Measurements from ENCODE around the gene SETBP1. TPM values are rescaled to one million over a fixed set of nuclear protein-coding genes. Genes with fewer than 3 reads are reported as not detected.

Gene SETBP1
- total and polyA plus RNA-seq, 2 of the 8 experiments (the other 6 are each of a cell fraction or from before 2014, with no cell fraction given): 2.0 to 6.5 TPM

- TF ChIP-seq CHD7 (IDR thresholded peaks at IDR 0.05; ENCODE audit: insufficient replicate concordance, low read length) (no peak), EGR1 (IDR thresholded peaks at IDR 0.05; ENCODE audit: borderline replicate concordance, low read depth, low read length) (no peak), POLR2AphosphoS5 (IDR thresholded peaks at IDR 0.05; ENCODE audit: low read depth, low read length) (no peak), GABPA (IDR thresholded peaks at IDR 0.05; ENCODE audit: borderline replicate concordance, insufficient read depth, low read length) (no peak), CHD2 (IDR thresholded peaks at IDR 0.05; ENCODE audit: low read length) (no peak), CREB1 (IDR thresholded peaks at IDR 0.05) (no peak), SIX5 (IDR thresholded peaks at IDR 0.05; ENCODE audit: low read depth, low read length) (no peak), BRCA1 (IDR thresholded peaks at IDR 0.05; ENCODE audit: low read depth, low read length) (no peak), TEAD4 (IDR thresholded peaks at IDR 0.05; ENCODE audit: low read depth, low read length) (no peak), RXRA (IDR thresholded peaks at IDR 0.05; ENCODE audit: insufficient read depth, low read depth, low read length) (no peak), HDAC6 (IDR thresholded peaks at IDR 0.05; ENCODE audit: low read depth, low read length) (no peak), SRF (IDR thresholded peaks at IDR 0.05; ENCODE audit: low read depth, low read length) (no peak)
These were observed 43.3 kb upstream of the SETBP1 start (continued) for GRCh38 chr18:44637210-44638033.

Measured in H1 (cell line).